Natural killer cell (primary cell): ENCODE data around the gene USF1. TPM values are rescaled to one million over a fixed set of nuclear protein-coding genes. Genes with fewer than 3 reads are reported as not detected.
"Not testable (repeated sequence)": the region's sequence is repeated elsewhere in the genome, so short reads cannot be mapped to it uniquely, and the experiment has no call there.

Experiments
- ATAC-seq, 3 donors: fragments of 150-1000 bp in 2 of 3; fragments of 200-7000 bp in 1 of 3; cut with Tn5 transposase; 1 replicate in 1 of 3; 2 replicates in 2 of 3; pipeline ENCODE4 v1.10.0; 2021; ENCODE audit warnings: mild to moderate bottlenecking in 2 of 3, moderate library complexity in 2 of 3
- DNase-seq, 2 donors: peaks; one replicate each; pipeline versions ENCODE4 v3.0.0 to v3.0.0-alpha.2; 2013 to 2021; ENCODE audit warnings: mixed read lengths in 1 of 2
- H3K27ac ChIP-seq: one replicate; pipeline ENCODE4 v1.5.1; 2013; ENCODE audit warnings: mild to moderate bottlenecking, low read length
- H3K27me3 ChIP-seq: one replicate; pipeline ENCODE4 v1.6.1; 2013; ENCODE audit warnings: low read length; ENCODE audit not compliant: control insufficient read depth, insufficient read depth
- H3K36me3 ChIP-seq: one replicate; pipeline ENCODE4 v1.6.1; 2013; ENCODE audit warnings: low read length; ENCODE audit not compliant: control insufficient read depth, insufficient read depth
- H3K4me1 ChIP-seq: one replicate; pipeline ENCODE4 v1.6.1; 2013; ENCODE audit warnings: low read length; ENCODE audit not compliant: control insufficient read depth, insufficient read depth
- H3K4me3 ChIP-seq: one replicate; pipeline ENCODE4 v1.5.1; 2013; ENCODE audit warnings: low read length
- H3K9me3 ChIP-seq: one replicate; pipeline ENCODE4 v1.6.1; 2013; ENCODE audit warnings: low read length; ENCODE audit not compliant: control insufficient read depth, insufficient read depth
- H3K27ac Mint-ChIP-seq, 2 donors: one replicate each; pipeline ENCODE4 v1.8.0; 2022; ENCODE audit warnings: mild to moderate bottlenecking in 2 of 2, mixed read lengths in 2 of 2, moderate library complexity in 1 of 2
- H3K27me3 Mint-ChIP-seq, 2 donors: one replicate each; pipeline ENCODE4 v1.8.0; 2022; ENCODE audit warnings: low read depth in 2 of 2, mixed read lengths in 2 of 2
- H3K36me3 Mint-ChIP-seq: one replicate; pipeline ENCODE4 v1.8.0; 2022; ENCODE audit warnings: mixed read lengths
- H3K4me1 Mint-ChIP-seq, 2 donors: one replicate each; pipeline ENCODE4 v1.8.0; 2022; ENCODE audit warnings: mixed read lengths in 2 of 2
- H3K4me3 Mint-ChIP-seq: one replicate; pipeline ENCODE4 v1.8.0; 2022; ENCODE audit warnings: mild to moderate bottlenecking, moderate library complexity, mixed read lengths
- H3K9me3 Mint-ChIP-seq, 2 donors: one replicate each; pipeline ENCODE4 v1.8.0; 2022; ENCODE audit warnings: mixed read lengths in 2 of 2
- WGBS: methylation state at CpG from one replicate; pipeline ENCODE4 v1.1.7; 2013; ENCODE audit warnings: missing lambda C conversion rate; ENCODE audit not compliant: insufficient coverage; 5-methylcytosine and 5-hydroxymethylcytosine counted together
- intact Hi-C: fragments of 100-400 bp; cut with micrococcal nuclease; formaldehyde crosslinking; loops from one replicate; pipeline ENCODE4 v1.14.2; 2022
- total RNA-seq, 4 donors: library from RNA; stranded (reverse); fragments of 120-200 nt in 1 of 4; gene quantifications; one replicate each; pipeline versions ENCODE4 v1.2.3 to v1.2.4, GENCODE V29; 2013 to 2022
- TF ChIP-seq, protein P1 (sequence below): fragments of 200-600 bp; IDR thresholded peaks from one replicate; pipeline ENCODE4 v1.8.0; 2022; ENCODE audit warnings: antibody characterized with exemption

Gene USF1
- total RNA-seq, 3 donors from 2014 or later (not counting 1 experiment from before 2014, with no cell fraction given) = 113 to 121 (median 114) TPM

- Mint-ChIP-seq H3K27ac (peak overlapping the region; percentile 89), H3K27me3 (no peaks in the 10 kb centered on the region), H3K4me1 (peaks cover 57 to 90% of the 10 kb centered on the region in 2 donors), H3K4me3 (peak overlapping the region; percentile 88), H3K36me3 (no peaks in the 10 kb centered on the region), H3K9me3 (no peaks in the 10 kb centered on the region)
- Histone ChIP-seq H3K4me1 (peaks cover 72% of the 10 kb centered on the region), H3K36me3 (peaks cover 11% of the 10 kb centered on the region), H3K9me3 (no peaks in the 10 kb centered on the region), H3K27ac (peak overlapping the region; percentile 95), H3K4me3 (peak overlapping the region; percentile 91), H3K27me3 (no peaks in the 10 kb centered on the region)
- peak; percentile 63 to 85 (median 69) for ATAC-seq
- peak; percentile 73 to 94 for DNase-seq
- TF ChIP-seq, protein P1, sequence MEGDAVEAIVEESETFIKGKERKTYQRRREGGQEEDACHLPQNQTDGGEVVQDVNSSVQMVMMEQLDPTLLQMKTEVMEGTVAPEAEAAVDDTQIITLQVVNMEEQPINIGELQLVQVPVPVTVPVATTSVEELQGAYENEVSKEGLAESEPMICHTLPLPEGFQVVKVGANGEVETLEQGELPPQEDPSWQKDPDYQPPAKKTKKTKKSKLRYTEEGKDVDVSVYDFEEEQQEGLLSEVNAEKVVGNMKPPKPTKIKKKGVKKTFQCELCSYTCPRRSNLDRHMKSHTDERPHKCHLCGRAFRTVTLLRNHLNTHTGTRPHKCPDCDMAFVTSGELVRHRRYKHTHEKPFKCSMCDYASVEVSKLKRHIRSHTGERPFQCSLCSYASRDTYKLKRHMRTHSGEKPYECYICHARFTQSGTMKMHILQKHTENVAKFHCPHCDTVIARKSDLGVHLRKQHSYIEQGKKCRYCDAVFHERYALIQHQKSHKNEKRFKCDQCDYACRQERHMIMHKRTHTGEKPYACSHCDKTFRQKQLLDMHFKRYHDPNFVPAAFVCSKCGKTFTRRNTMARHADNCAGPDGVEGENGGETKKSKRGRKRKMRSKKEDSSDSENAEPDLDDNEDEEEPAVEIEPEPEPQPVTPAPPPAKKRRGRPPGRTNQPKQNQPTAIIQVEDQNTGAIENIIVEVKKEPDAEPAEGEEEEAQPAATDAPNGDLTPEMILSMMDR = no peak
- 2% methylated on average over 9 of the region's 10 CpGs for WGBS
- intact Hi-C loops = loop anchor here (1.0 kb wide), 3 partner anchors 23 to 29 kb away; partner anchors contain the start of gene USF1
These were observed 22.8 kb upstream of the USF1 start for GRCh38 chr1:161068306-161069234.

DNA sequence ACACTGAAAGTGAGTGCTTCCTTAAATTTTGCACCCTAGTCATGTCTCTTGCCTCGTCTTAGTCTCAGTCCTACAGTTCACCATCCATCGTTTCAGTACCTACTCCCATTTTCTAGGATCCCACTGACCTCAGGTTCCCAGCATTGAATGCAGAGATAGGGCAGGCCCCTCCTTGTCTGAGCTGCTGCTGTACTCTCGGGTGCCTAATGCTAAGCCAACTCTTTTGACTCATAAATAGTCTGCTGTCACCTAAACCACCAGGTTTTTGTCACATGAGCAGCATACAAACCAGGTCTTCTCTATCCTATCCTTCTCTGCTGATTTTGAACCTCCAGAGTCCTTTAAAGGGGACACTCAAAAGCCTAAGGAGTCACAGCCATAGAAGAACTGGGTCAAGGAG lies 20.9 kb upstream of the USF1 start:
- Mint-ChIP-seq H3K27me3 (no peaks in the 10 kb centered on the region), H3K27ac (peak overlapping the region; percentile 89), H3K4me1 (peaks cover 69 to 94% of the 10 kb centered on the region in 2 donors), H3K9me3 (no peaks in the 10 kb centered on the region), H3K36me3 (no peaks in the 10 kb centered on the region), H3K4me3 (peak overlapping the region; percentile 88)
- no peaks in the 10 kb centered on the region for H3K9me3 ChIP-seq
- intact Hi-C loops = no loop called here
- WGBS = 33% methylated on average over 3 of the region's 3 CpGs
- H3K27ac ChIP-seq = peak overlapping the region; percentile 69
- peaks cover 80% of the 10 kb centered on the region for H3K4me1 ChIP-seq
- DNase-seq (peak in 1 of 2 donors; percentile 46), ATAC-seq (peak in 1 of 3 donors; percentile 15)
- TF ChIP-seq, protein P1 = no peak
- H3K27me3 ChIP-seq = no peaks in the 10 kb centered on the region
- peak overlapping the region; percentile 6 for H3K4me3 ChIP-seq
- peaks cover 18% of the 10 kb centered on the region for H3K36me3 ChIP-seq

GRCh38 chr1:161065681-161066080 lies 19.9 kb upstream of the USF1 start:
- intact Hi-C loops, H3K4me3 ChIP-seq, DNase-seq, H3K9me3 Mint-ChIP-seq, H3K27me3 Mint-ChIP-seq, H3K27me3 ChIP-seq, ATAC-seq, H3K27ac ChIP-seq, H3K9me3 ChIP-seq, H3K36me3 Mint-ChIP-seq: not testable (repeated sequence)
- Histone ChIP-seq H3K36me3 (peaks cover 26% of the 10 kb centered on the region), H3K4me1 (peaks cover 79% of the 10 kb centered on the region)
- H3K4me1 Mint-ChIP-seq = peaks cover 63 to 87% of the 10 kb centered on the region in 2 donors
- peak overlapping the region; percentile 92 for H3K4me3 Mint-ChIP-seq
- 89% methylated on average over 5 of the region's 7 CpGs for WGBS
- peak overlapping the region; percentile 89 for H3K27ac Mint-ChIP-seq

DNA sequence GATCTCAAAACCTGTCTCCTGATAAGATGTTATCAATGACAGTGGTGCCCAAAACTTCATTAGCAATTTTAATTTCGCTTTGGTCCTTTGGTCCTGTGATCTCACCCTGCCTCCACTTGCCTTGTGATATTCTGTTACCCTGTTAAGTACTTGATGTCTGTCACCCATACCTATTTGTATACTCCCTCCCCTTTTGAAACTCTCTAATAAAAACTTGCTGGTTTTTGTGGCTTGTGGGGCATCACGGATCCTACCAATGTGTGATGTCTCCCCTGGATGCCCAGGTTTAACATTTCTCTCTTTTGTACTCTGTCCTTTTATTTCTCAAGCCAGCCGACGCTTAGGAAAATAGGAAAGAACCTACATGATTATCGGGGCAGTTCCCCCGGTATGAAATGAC lies 18.2 kb upstream of the USF1 start:
- DNase-seq, H3K4me3 ChIP-seq, intact Hi-C loops, H3K27me3 ChIP-seq, H3K9me3 ChIP-seq, H3K36me3 Mint-ChIP-seq, H3K9me3 Mint-ChIP-seq, H3K27me3 Mint-ChIP-seq, ATAC-seq: not testable (repeated sequence)
- 53% methylated on average over 6 of the region's 6 CpGs for WGBS
- Histone ChIP-seq H3K36me3 (peaks cover 34% of the 10 kb centered on the region), H3K4me1 (peaks cover 86% of the 10 kb centered on the region), H3K27ac (peak overlapping the region; percentile 8)
- Mint-ChIP-seq H3K4me1 (peaks cover 71 to 86% of the 10 kb centered on the region in 2 donors), H3K27ac (peak overlapping the region; percentile 89), H3K4me3 (peak overlapping the region; percentile 92)
